ENCODE measurements around the gene EMC6. TPM values are rescaled to one million over a fixed set of nuclear protein-coding genes. Genes with fewer than 3 reads are reported as not detected.

The EMC6 gene
- total and polyA plus RNA-seq, 2 of the 13 experiments (the other 11 are each of a cell fraction or from before 2014, with no cell fraction given) = 45.1 to 47.7 TPM

DNA sequence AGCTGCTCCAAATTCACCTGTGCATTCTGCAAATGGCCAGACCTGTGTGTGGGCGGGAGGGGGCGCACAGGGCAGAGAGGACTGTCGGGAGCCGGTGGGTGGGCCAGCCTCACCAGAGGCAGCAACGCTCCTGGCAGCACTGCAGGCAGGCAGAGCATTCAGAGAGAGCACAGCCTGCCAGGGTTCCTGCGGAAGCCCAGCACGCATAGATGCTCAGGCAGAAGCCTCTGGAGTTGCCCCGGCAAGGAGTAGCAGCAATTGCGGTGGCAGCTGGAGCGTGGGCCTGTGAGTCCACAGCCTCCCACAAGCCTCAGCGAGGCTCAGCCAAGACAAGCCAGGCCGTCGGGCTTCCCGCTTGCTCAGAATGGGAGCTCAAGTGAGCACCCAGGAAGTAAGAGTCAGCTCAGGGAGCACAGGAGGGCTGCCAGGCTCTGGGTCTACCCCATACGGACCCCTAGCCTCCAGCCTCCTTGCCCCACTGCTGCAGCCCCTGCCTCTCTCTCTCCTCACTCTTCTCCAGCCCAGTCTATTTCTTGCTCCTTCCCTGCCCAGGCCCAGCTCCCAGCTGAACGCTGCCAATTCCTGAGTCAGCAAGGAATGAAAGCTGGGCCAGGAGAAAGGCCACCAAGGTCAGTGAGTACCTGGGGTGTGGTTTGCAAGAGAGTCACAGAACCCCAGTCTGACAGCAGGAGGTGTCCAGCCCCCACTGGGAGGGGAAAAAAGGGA, 9.6 kb downstream of the EMC6 start (continued):
- TF ChIP-seq ZNF770 (CRISPR knock-in tag; IDR thresholded peaks at IDR 0.05) = peak; percentile 89
- TF ChIP-seq ZFAT (CRISPR knock-in tag; conservative IDR thresholded peaks at IDR 0.05) = no peak
- no peak for TF ChIP-seq ZNF343 (CRISPR knock-in tag; IDR thresholded peaks at IDR 0.05)
- peak; percentile 60 for TF ChIP-seq ZNF605 (CRISPR knock-in tag; IDR thresholded peaks at IDR 0.05)
- peak; percentile 31; the same call in 1 of the 2 replicates for TF ChIP-seq STAG1 (CRISPR knock-in tag; IDR thresholded peaks at IDR 0.05)
- 0 out of 2 replicates have a peak, but pooled peaks have one; percentile 46 for TF ChIP-seq ZBTB7B (CRISPR knock-in tag; IDR thresholded peaks at IDR 0.05)
- no peak for TF ChIP-seq ZNF772 (CRISPR knock-in tag; IDR thresholded peaks at IDR 0.05)
- 0 out of 2 replicates have a peak, but pooled peaks have one; percentile 28 for TF ChIP-seq GZF1 (CRISPR knock-in tag; IDR thresholded peaks at IDR 0.05)
- 0 out of 2 replicates have a peak, but pooled peaks have one; percentile 15 for TF ChIP-seq ZNF331 (CRISPR knock-in tag; IDR thresholded peaks at IDR 0.05)
- peak in 1 of 2 experiments; percentile 52; a peak in 1 of 4 replicates for TF ChIP-seq POLR2A (IDR thresholded peaks at IDR 0.05; ENCODE audit: insufficient read depth in 1 of 2, low read depth in 2 of 2, low read length in 2 of 2)
- TF ChIP-seq, protein P1, sequence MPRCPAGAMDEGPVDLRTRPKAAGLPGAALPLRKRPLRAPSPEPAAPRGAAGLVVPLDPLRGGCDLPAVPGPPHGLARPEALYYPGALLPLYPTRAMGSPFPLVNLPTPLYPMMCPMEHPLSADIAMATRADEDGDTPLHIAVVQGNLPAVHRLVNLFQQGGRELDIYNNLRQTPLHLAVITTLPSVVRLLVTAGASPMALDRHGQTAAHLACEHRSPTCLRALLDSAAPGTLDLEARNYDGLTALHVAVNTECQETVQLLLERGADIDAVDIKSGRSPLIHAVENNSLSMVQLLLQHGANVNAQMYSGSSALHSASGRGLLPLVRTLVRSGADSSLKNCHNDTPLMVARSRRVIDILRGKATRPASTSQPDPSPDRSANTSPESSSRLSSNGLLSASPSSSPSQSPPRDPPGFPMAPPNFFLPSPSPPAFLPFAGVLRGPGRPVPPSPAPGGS (CRISPR knock-in tag; IDR thresholded peaks at IDR 0.05) = 0 out of 2 replicates have a peak, but pooled peaks have one; percentile 41
- TF ChIP-seq NCOA5 (CRISPR knock-in tag; IDR thresholded peaks at IDR 0.05) = no peak
- peak; percentile 65 for TF ChIP-seq ZNF143 (CRISPR knock-in tag; IDR thresholded peaks at IDR 0.05)
- TF ChIP-seq ZMYM3 (CRISPR knock-in tag; IDR thresholded peaks at IDR 0.05) = 0 out of 2 replicates have a peak, but pooled peaks have one; percentile 35
- TF ChIP-seq PATZ1 (CRISPR knock-in tag; IDR thresholded peaks at IDR 0.05) = peak; percentile 63; the same call in 1 of the 2 replicates
- peak; percentile 40; the same call in 1 of the 2 replicates for TF ChIP-seq RXRA (CRISPR knock-in tag; IDR thresholded peaks at IDR 0.05)
- TF ChIP-seq, protein P2, sequence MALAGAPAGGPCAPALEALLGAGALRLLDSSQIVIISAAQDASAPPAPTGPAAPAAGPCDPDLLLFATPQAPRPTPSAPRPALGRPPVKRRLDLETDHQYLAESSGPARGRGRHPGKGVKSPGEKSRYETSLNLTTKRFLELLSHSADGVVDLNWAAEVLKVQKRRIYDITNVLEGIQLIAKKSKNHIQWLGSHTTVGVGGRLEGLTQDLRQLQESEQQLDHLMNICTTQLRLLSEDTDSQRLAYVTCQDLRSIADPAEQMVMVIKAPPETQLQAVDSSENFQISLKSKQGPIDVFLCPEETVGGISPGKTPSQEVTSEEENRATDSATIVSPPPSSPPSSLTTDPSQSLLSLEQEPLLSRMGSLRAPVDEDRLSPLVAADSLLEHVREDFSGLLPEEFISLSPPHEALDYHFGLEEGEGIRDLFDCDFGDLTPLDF (CRISPR knock-in tag; IDR thresholded peaks at IDR 0.05) = no peak
- 0 out of 2 replicates have a peak, but pooled peaks have one; percentile 47 for TF ChIP-seq ZNF580 (CRISPR knock-in tag; IDR thresholded peaks at IDR 0.05; ENCODE audit: borderline replicate concordance, low read depth)
- TF ChIP-seq ZNF24 (IDR thresholded peaks at IDR 0.05) = no peak
- TF ChIP-seq TP53 (CRISPR knock-in tag; conservative IDR thresholded peaks at IDR 0.05) = no peak
- TF ChIP-seq ZNF292 (CRISPR knock-in tag; IDR thresholded peaks at IDR 0.05; ENCODE audit: borderline replicate concordance, low read depth) = peak; percentile 75
- TF ChIP-seq ZNF430 (CRISPR knock-in tag; IDR thresholded peaks at IDR 0.05) = peak; percentile 38; the same call in 1 of the 2 replicates
- peak; percentile 79 for TF ChIP-seq ZFY (CRISPR knock-in tag; IDR thresholded peaks at IDR 0.05)
- TF ChIP-seq SOX6 (IDR thresholded peaks at IDR 0.05) = no peak
- 0 out of 2 replicates have a peak, but pooled peaks have one; percentile 21 for TF ChIP-seq SOX6 (CRISPR knock-in tag; IDR thresholded peaks at IDR 0.05)

All from HepG2 (cell line).